Endothelial cell of umbilical vein (primary cell): ENCODE measurements around the gene ODF4. TPM values are rescaled to one million over a fixed set of nuclear protein-coding genes. Genes with fewer than 3 reads are reported as not detected.
A peak's percentile ranks its signal among the peaks of the same experiment; 100 is the strongest.
"Not testable (repeated sequence)": the region's sequence is repeated elsewhere in the genome, so short reads cannot be mapped to it uniquely, and the experiment has no call there.

ENCODE experiments used
- BruUV-seq: library from RNA; stranded (reverse); fragments of 400-500 nt; replicated peaks from 2 replicates; lab custom pipeline; 2021; lab: Mats Ljungman, UMichigan
- CTCF ChIA-PET: fragments of 300-600, 350-600 bp; sonication (Branson Sonifier 250); formaldehyde crosslinking; loops from one replicate; lab custom pipeline; 2021; ENCODE audit warnings: antibody characterized with exemption, inconsistent platforms; lab: Charles Lee
- POLR2A ChIA-PET: fragments of 300-600, 350-600 bp; sonication (Branson Sonifier 250); formaldehyde crosslinking; loops from one replicate; lab custom pipeline; 2021; ENCODE audit warnings: antibody characterized with exemption, inconsistent platforms; lab: Charles Lee
- DNase-seq: peaks from one replicate; pipeline ENCODE4 v3.0.0-alpha.2; 2011; ENCODE audit warnings: low read depth, low spot score
- FAIRE-seq: peaks from 2 replicates; lab custom pipeline; 2011; peaks lifted over from hg19 to GRCh38; lab: Jason Lieb, UNC
- H2AFZ ChIP-seq: 2 replicates; pipeline ENCODE4 v1.6.0; 2012; ENCODE audit warnings: low read depth, low read length, control low read depth, inconsistent platforms
- H3K27ac ChIP-seq: 2 replicates; pipeline ENCODE4 v1.5.1; 2011; ENCODE audit warnings: low read depth, mild to moderate bottlenecking, control low read depth, low read length, moderate library complexity; ENCODE audit not compliant: insufficient read depth
- H3K27me3 ChIP-seq, 2 experiments: 2 replicates each; pipeline versions ENCODE4 v1.6.0 to v1.6.1; 2011; ENCODE audit warnings: low read length in 2 of 2, mixed read lengths in 1 of 2; ENCODE audit not compliant: control insufficient read depth in 2 of 2, insufficient read depth in 2 of 2
- H3K36me3 ChIP-seq, 2 experiments: 2 replicates in 1 of 2; 3 replicates in 1 of 2; pipeline ENCODE4 v1.5.1; 2011; ENCODE audit warnings: low read length in 2 of 2, mild to moderate bottlenecking in 1 of 2, moderate library complexity in 1 of 2; ENCODE audit not compliant: control insufficient read depth in 2 of 2, insufficient read depth in 2 of 2; ENCODE audit errors: extremely low read depth in 1 of 2
- H3K4me1 ChIP-seq: 3 replicates; pipeline ENCODE4 v1.5.1; 2011; ENCODE audit warnings: mild to moderate bottlenecking, low read length; ENCODE audit not compliant: control insufficient read depth, insufficient read depth; ENCODE audit errors: extremely low read depth
- H3K4me2 ChIP-seq: 2 replicates; pipeline ENCODE4 v1.6.1; 2011; ENCODE audit warnings: low read length, control low read depth, mixed read lengths; ENCODE audit not compliant: insufficient read depth
- H3K4me3 ChIP-seq, 3 experiments: fragments of 200-600 bp in 1 of 3; sonication (generic), shearing (Covaris generic) in 1 of 3; replicated peaks in 1 of 3; 2 replicates each; pipeline ENCODE4 v1.5.1; 2011 to 2016; ENCODE audit warnings: control low read depth in 3 of 3, low read length in 3 of 3, mild to moderate bottlenecking in 2 of 3, inconsistent platforms in 1 of 3, low read depth in 1 of 3, moderate library complexity in 1 of 3; ENCODE audit not compliant: insufficient read depth in 1 of 3
- H3K79me2 ChIP-seq: 2 replicates; pipeline ENCODE4 v1.6.0; 2012; ENCODE audit warnings: low read length, inconsistent platforms; ENCODE audit not compliant: control insufficient read depth, insufficient read depth
- H3K9ac ChIP-seq: replicated peaks from 2 replicates; pipeline ENCODE3; 2011; ENCODE audit warnings: low read length, control low read depth; ENCODE audit not compliant: insufficient read depth; ENCODE audit errors: extremely low read depth
- H3K9me1 ChIP-seq: replicated peaks from 3 replicates; pipeline ENCODE4 v1.6.0; 2011; ENCODE audit warnings: mild to moderate bottlenecking, low read length; ENCODE audit not compliant: control insufficient read depth, insufficient read depth; ENCODE audit errors: extremely low read depth
- H3K9me3 ChIP-seq: replicated peaks from 2 replicates; pipeline ENCODE4 v1.5.1; 2012; ENCODE audit warnings: low read length, inconsistent platforms; ENCODE audit not compliant: control insufficient read depth, insufficient read depth
- H4K20me1 ChIP-seq: replicated peaks from 2 replicates; pipeline ENCODE3; 2011; ENCODE audit warnings: mild to moderate bottlenecking, low read length; ENCODE audit not compliant: control insufficient read depth, insufficient read depth; ENCODE audit errors: extremely low read depth
- FOS ChIP-seq: IDR thresholded peaks from 2 replicates; pipeline ENCODE4 v1.6.1; 2011; ENCODE audit warnings: mild to moderate bottlenecking, low read length, moderate library complexity, borderline replicate concordance; ENCODE audit not compliant: insufficient read depth
- MYC ChIP-seq: IDR thresholded peaks from one replicate; pipeline ENCODE4 v1.6.1; 2011; ENCODE audit warnings: mild to moderate bottlenecking, low read depth, low read length
- dilution Hi-C: fragments of 300-500 bp; cut with MboI; formaldehyde crosslinking; loops from one replicate; pipeline ENCODE4 v1.15.0; 2019; ENCODE audit warnings: low sequenced_read_pairs; ENCODE audit not compliant: extremely low pct_ligation_motif_present
- intact Hi-C: fragments of 100-400 bp; cut with micrococcal nuclease; formaldehyde crosslinking; loops from one replicate; pipeline ENCODE4 v1.10.0; 2022
- polyA plus RNA-seq, 4 experiments: library from polyadenylated mRNA; depleted of rRNA in 3 of 4; stranded (reverse) in 3 of 4; unstranded in 1 of 4; fragments of >200 nt; gene quantifications; 2 replicates each; pipeline versions ENCODE4 v1.2.1 to v1.2.3, GENCODE V29; 2011 to 2012; ENCODE audit warnings: missing spikeins in 1 of 4
- small RNA-seq: library from RNA; depleted of rRNA; stranded (forward); fragments of <200 nt; gene quantifications from one replicate; pipeline ENCODE3, GENCODE V24; 2012; ENCODE audit warnings: low replicate concordance, low read depth; ENCODE audit not compliant: insufficient read depth, insufficient read length
- total RNA-seq: library from RNA; stranded (reverse); gene quantifications from 2 replicates; pipeline ENCODE4 v1.2.3, GENCODE V29; 2021

The ODF4 gene
- total and polyA plus RNA-seq, 2 donors (not counting 3 experiments of a cell fraction or from before 2014, with no cell fraction given): not detected

GRCh38 chr17:8393470-8394231 lies 54.0 kb downstream of the ODF4 start:
- Histone ChIP-seq H3K9ac (no peak overlapping the region), H4K20me1 (no peaks in the 10 kb centered on the region), H3K9me3 (no peaks in the 10 kb centered on the region), H3K36me3 (no peaks in the 10 kb centered on the region), H3K4me1 (peaks cover 4% of the 10 kb centered on the region), H2AFZ (no peak overlapping the region), H3K27me3 (peaks cover 13 to 18% of the 10 kb centered on the region in 2 experiments), H3K79me2 (no peaks in the 10 kb centered on the region), H3K4me2 (no peak overlapping the region), H3K27ac (no peak overlapping the region), H3K9me1 (no peaks in the 10 kb centered on the region), H3K4me3 (no peak overlapping the region)
- dilution Hi-C loops (no loop called here), intact Hi-C loops (no loop called here)
- no TSS peak for BruUV-seq
- no peak for TF ChIP-seq MYC
- peak; percentile 10 for TF ChIP-seq FOS
- peak; percentile 50 for FAIRE-seq
- no peak for DNase-seq
- POLR2A ChIA-PET: no interaction called here
- CTCF ChIA-PET: interaction anchor here (1.2 to 2.1 kb wide), 4 partner anchors 10 to 392 kb away, joined by 3 to 10 read pairs (median 6); no protein-coding TSS in a partner anchor

GRCh38 chr17:8394497-8394896 lies 54.9 kb downstream of the ODF4 start:
- H3K9me3 ChIP-seq, H3K79me2 ChIP-seq, FAIRE-seq, H2AFZ ChIP-seq, H3K4me2 ChIP-seq, DNase-seq, H3K36me3 ChIP-seq, BruUV-seq, intact Hi-C loops, H3K9me1 ChIP-seq, H3K4me1 ChIP-seq, dilution Hi-C loops, POLR2A ChIA-PET, H3K9ac ChIP-seq, H3K27ac ChIP-seq, H4K20me1 ChIP-seq, H3K4me3 ChIP-seq: not testable (repeated sequence)
- H3K27me3 ChIP-seq: peaks cover 13 to 18% of the 10 kb centered on the region in 2 experiments
- CTCF ChIA-PET: interaction anchor here (1.2 to 2.1 kb wide), 4 partner anchors 11 to 391 kb away, joined by 3 to 10 read pairs (median 6); no protein-coding TSS in a partner anchor

Small RNA genes within 50 kb of the gene (small RNA-seq; reads per million reads assigned to genes)
- not detected for gene RF00265

Other genes starting within 250 kb of the ODF4 start
- gene ALOXE3, start 221.3 kb upstream of the ODF4 start, total RNA-seq: not detected in 2 replicates
- 0.01 TPM in 1 of 2 replicates, not detected in the other for gene ALOXE3, start 221.3 kb upstream of the ODF4 start, polyA plus RNA-seq
- 0.51 TPM in 1 of 2 replicates, not detected in the other for gene HES7, start 215.7 kb upstream of the ODF4 start, total RNA-seq
- gene HES7, start 215.7 kb upstream of the ODF4 start, polyA plus RNA-seq: 0.19 and 0.33 TPM in 2 replicates
- gene PER1, start 187.4 kb upstream of the ODF4 start, total RNA-seq: 32.1 and 36.5 TPM in 2 replicates
- 12.1 and 13.6 TPM in 2 replicates for gene PER1, start 187.4 kb upstream of the ODF4 start, polyA plus RNA-seq
- 31.7 and 35.9 TPM in 2 replicates for gene VAMP2, start 176.9 kb upstream of the ODF4 start, total RNA-seq
- 28.7 and 38.0 TPM in 2 replicates for gene VAMP2, start 176.9 kb upstream of the ODF4 start, polyA plus RNA-seq
- gene TMEM107, start 163.5 kb upstream of the ODF4 start, total RNA-seq: 20.0 and 20.4 TPM in 2 replicates
- gene TMEM107, start 163.5 kb upstream of the ODF4 start, polyA plus RNA-seq: 31.6 and 36.9 TPM in 2 replicates
- gene BORCS6, start 149.7 kb upstream of the ODF4 start, total RNA-seq: 8.3 and 9.0 TPM in 2 replicates
- 8.0 and 9.7 TPM in 2 replicates for gene BORCS6, start 149.7 kb upstream of the ODF4 start, polyA plus RNA-seq
- 104 and 107 TPM in 2 replicates for gene AURKB, start 129.3 kb upstream of the ODF4 start, total RNA-seq
- 67.8 and 69.2 TPM in 2 replicates for gene AURKB, start 129.3 kb upstream of the ODF4 start, polyA plus RNA-seq
- 49.9 and 53.2 TPM in 2 replicates for gene CTC1, start 91.8 kb upstream of the ODF4 start, total RNA-seq
- 36.3 and 38.3 TPM in 2 replicates for gene CTC1, start 91.8 kb upstream of the ODF4 start, polyA plus RNA-seq
- gene PFAS, start 90.6 kb upstream of the ODF4 start, total RNA-seq: 84.1 and 108 TPM in 2 replicates
- 31.4 and 34.1 TPM in 2 replicates for gene PFAS, start 90.6 kb upstream of the ODF4 start, polyA plus RNA-seq
- gene RANGRF, start 51.2 kb upstream of the ODF4 start, total RNA-seq: 36.5 and 36.8 TPM in 2 replicates
- gene RANGRF, start 51.2 kb upstream of the ODF4 start, polyA plus RNA-seq: 52.7 and 52.9 TPM in 2 replicates
- gene SLC25A35, start 44.4 kb upstream of the ODF4 start, total RNA-seq: 7.7 and 9.4 TPM in 2 replicates
- gene SLC25A35, start 44.4 kb upstream of the ODF4 start, polyA plus RNA-seq: 7.6 and 8.1 TPM in 2 replicates
- gene ARHGEF15, start 29.6 kb upstream of the ODF4 start, total RNA-seq: 78.6 and 108 TPM in 2 replicates
- 119 and 355 TPM in 2 replicates for gene ARHGEF15, start 29.6 kb upstream of the ODF4 start, polyA plus RNA-seq
- gene RPL26, start 43.4 kb downstream of the ODF4 start, total RNA-seq: 1,739 and 1,805 TPM in 2 replicates
- 1,647 and 2,229 TPM in 2 replicates for gene RPL26, start 43.4 kb downstream of the ODF4 start, polyA plus RNA-seq
- gene RNF222, start 58.0 kb downstream of the ODF4 start, total RNA-seq: not detected in 2 replicates
- gene RNF222, start 58.0 kb downstream of the ODF4 start, polyA plus RNA-seq: not detected in 2 replicates
- 60.0 and 65.7 TPM in 2 replicates for gene NDEL1, start 96.0 kb downstream of the ODF4 start, total RNA-seq
- gene NDEL1, start 96.0 kb downstream of the ODF4 start, polyA plus RNA-seq: 87.4 and 93.0 TPM in 2 replicates